ENCODE results near the gene RUVBL2.

- TF ChIP-seq GATA3 (IDR thresholded peaks at IDR 0.05; ENCODE audit: low read depth, low read length) (no peak), GATA2 (IDR thresholded peaks at IDR 0.05; ENCODE audit: low read depth, low read length) (peak; percentile 38; the same call in 1 of the 2 replicates)
Measured at GRCh38 chr19:48970923-48971395, 22.7 kb upstream of the RUVBL2 start.
